ENCODE data around the gene BRD4. TPM values are rescaled to one million over a fixed set of nuclear protein-coding genes. Genes with fewer than 3 reads are reported as not detected.

Gene BRD4
- total and polyA plus RNA-seq, 10 of the 15 experiments (the other 5 are each of a cell fraction or from before 2014, with no cell fraction given) = 5.3 to 84.4 (median 11.8) TPM

DNA sequence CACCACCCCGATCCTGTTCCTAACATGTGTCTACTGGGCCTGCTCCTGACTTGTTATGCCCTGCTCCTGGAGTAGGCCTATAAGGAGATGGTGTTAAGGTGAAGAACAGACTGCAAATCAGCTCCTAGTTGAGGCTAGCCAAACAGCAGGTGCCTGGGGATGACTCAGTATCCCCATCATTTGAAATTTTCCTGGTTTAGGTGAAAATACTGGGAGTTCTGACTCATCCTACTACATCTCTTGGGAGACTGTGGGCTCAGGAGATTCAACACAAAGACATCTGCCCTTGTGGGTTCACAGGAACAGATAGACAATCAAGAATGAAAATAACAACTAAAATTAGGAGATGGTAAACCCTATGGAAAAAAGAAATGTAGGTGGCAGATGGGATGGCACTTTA is 41.2 kb downstream of the BRD4 start (continued):
- TF ChIP-seq, protein P1, sequence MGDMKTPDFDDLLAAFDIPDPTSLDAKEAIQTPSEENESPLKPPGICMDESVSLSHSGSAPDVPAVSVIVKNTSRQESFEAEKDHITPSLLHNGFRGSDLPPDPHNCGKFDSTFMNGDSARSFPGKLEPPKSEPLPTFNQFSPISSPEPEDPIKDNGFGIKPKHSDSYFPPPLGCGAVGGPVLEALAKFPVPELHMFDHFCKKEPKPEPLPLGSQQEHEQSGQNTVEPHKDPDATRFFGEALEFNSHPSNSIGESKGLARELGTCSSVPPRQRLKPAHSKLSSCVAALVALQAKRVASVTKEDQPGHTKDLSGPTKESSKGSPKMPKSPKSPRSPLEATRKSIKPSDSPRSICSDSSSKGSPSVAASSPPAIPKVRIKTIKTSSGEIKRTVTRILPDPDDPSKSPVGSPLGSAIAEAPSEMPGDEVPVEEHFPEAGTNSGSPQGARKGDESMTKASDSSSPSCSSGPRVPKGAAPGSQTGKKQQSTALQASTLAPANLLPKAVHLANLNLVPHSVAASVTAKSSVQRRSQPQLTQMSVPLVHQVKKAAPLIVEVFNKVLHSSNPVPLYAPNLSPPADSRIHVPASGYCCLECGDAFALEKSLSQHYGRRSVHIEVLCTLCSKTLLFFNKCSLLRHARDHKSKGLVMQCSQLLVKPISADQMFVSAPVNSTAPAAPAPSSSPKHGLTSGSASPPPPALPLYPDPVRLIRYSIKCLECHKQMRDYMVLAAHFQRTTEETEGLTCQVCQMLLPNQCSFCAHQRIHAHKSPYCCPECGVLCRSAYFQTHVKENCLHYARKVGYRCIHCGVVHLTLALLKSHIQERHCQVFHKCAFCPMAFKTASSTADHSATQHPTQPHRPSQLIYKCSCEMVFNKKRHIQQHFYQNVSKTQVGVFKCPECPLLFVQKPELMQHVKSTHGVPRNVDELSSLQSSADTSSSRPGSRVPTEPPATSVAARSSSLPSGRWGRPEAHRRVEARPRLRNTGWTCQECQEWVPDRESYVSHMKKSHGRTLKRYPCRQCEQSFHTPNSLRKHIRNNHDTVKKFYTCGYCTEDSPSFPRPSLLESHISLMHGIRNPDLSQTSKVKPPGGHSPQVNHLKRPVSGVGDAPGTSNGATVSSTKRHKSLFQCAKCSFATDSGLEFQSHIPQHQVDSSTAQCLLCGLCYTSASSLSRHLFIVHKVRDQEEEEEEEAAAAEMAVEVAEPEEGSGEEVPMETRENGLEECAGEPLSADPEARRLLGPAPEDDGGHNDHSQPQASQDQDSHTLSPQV (IDR thresholded peaks at IDR 0.05) = no peak

DNA sequence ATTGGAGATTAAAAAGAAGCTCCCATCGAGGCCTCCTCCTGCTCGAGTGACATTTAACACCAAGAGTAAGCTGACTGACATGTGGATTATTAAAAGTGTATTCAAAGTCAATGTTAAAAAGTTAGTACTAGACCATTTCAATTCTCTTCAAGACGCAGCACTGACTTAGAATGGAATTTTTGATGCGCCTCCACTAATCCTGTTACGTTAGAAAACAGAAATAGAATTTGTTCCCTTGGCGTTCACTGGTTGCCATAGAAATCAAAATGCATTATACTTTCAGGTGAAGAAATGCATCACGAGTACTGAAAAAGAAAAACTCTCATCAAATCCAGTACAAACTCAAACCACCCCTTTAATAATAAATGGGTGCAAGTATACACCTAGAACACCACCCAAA is 42.2 kb downstream of the BRD4 start:
- Histone ChIP-seq H2AFZ (ENCODE audit: control insufficient read depth, low read depth, low read length) (no peak overlapping the region), H3K4me1 (ENCODE audit: control insufficient read depth, insufficient read depth, low read length) (peaks cover 82% of the 10 kb centered on the region), H3K9ac (ENCODE audit: control insufficient read depth, insufficient read depth, low read length) (no peak overlapping the region), H3K27ac (ENCODE audit: control insufficient read depth, insufficient read depth) (no peak overlapping the region), H3K4me2 (ENCODE audit: control insufficient read depth, insufficient read depth) (peak overlapping the region; percentile 34; the same call in 1 of the 2 replicates), H3K4me3 (no peak overlapping the region), H3K9me3 (replicated peaks; ENCODE audit: control insufficient read depth, insufficient read depth, low read length) (no peaks in the 10 kb centered on the region), H3K79me2 (ENCODE audit: control insufficient read depth, insufficient read depth, low read length) (peaks cover 96% of the 10 kb centered on the region), H3K36me3 (ENCODE audit: control insufficient read depth in 2 of 2, insufficient read depth in 2 of 2, low read length in 1 of 2) (peaks cover 2 to 8% of the 10 kb centered on the region in 2 experiments; a peak in 2 of 4 replicates), H3K27me3 (replicated peaks in 1 of 2; ENCODE audit: control insufficient read depth in 2 of 2, insufficient read depth in 2 of 2, low read length in 1 of 2) (no peaks in the 10 kb centered on the region), H4K20me1 (ENCODE audit: control insufficient read depth, insufficient read depth) (peaks cover 17% of the 10 kb centered on the region)
- ATAC-seq = no peak
- TF ChIP-seq, protein P2, sequence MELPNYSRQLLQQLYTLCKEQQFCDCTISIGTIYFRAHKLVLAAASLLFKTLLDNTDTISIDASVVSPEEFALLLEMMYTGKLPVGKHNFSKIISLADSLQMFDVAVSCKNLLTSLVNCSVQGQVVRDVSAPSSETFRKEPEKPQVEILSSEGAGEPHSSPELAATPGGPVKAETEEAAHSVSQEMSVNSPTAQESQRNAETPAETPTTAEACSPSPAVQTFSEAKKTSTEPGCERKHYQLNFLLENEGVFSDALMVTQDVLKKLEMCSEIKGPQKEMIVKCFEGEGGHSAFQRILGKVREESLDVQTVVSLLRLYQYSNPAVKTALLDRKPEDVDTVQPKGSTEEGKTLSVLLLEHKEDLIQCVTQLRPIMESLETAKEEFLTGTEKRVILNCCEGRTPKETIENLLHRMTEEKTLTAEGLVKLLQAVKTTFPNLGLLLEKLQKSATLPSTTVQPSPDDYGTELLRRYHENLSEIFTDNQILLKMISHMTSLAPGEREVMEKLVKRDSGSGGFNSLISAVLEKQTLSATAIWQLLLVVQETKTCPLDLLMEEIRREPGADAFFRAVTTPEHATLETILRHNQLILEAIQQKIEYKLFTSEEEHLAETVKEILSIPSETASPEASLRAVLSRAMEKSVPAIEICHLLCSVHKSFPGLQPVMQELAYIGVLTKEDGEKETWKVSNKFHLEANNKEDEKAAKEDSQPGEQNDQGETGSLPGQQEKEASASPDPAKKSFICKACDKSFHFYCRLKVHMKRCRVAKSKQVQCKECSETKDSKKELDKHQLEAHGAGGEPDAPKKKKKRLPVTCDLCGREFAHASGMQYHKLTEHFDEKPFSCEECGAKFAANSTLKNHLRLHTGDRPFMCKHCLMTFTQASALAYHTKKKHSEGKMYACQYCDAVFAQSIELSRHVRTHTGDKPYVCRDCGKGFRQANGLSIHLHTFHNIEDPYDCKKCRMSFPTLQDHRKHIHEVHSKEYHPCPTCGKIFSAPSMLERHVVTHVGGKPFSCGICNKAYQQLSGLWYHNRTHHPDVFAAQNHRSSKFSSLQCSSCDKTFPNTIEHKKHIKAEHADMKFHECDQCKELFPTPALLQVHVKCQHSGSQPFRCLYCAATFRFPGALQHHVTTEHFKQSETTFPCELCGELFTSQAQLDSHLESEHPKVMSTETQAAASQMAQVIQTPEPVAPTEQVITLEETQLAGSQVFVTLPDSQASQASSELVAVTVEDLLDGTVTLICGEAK (IDR thresholded peaks at IDR 0.05; ENCODE audit: borderline replicate concordance) = no peak
- TF ChIP-seq EP300 (IDR thresholded peaks at IDR 0.05; ENCODE audit: borderline replicate concordance in 1 of 2, control insufficient read depth in 1 of 2, low read depth in 2 of 2, low read length in 2 of 2) (no peak), RFX5 (IDR thresholded peaks at IDR 0.05; ENCODE audit: low read depth, low read length) (no peak), ATF7 (IDR thresholded peaks at IDR 0.05; ENCODE audit: low read depth) (no peak), CBX5 (IDR thresholded peaks at IDR 0.05; ENCODE audit: low read depth) (no peak)
- TF ChIP-seq, protein P3, sequence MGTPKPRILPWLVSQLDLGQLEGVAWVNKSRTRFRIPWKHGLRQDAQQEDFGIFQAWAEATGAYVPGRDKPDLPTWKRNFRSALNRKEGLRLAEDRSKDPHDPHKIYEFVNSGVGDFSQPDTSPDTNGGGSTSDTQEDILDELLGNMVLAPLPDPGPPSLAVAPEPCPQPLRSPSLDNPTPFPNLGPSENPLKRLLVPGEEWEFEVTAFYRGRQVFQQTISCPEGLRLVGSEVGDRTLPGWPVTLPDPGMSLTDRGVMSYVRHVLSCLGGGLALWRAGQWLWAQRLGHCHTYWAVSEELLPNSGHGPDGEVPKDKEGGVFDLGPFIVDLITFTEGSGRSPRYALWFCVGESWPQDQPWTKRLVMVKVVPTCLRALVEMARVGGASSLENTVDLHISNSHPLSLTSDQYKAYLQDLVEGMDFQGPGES (IDR thresholded peaks at IDR 0.05) = no peak
- TF ChIP-seq, protein P4, sequence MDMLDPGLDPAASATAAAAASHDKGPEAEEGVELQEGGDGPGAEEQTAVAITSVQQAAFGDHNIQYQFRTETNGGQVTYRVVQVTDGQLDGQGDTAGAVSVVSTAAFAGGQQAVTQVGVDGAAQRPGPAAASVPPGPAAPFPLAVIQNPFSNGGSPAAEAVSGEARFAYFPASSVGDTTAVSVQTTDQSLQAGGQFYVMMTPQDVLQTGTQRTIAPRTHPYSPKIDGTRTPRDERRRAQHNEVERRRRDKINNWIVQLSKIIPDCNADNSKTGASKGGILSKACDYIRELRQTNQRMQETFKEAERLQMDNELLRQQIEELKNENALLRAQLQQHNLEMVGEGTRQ (IDR thresholded peaks at IDR 0.05; ENCODE audit: borderline replicate concordance, low read depth, low read length) = no peak
- POLR2A ChIA-PET = interaction anchor here (0.5 kb wide), 1 partner anchor 26 kb away, joined by 4 read pairs; no protein-coding TSS in a partner anchor
- RAD21 ChIA-PET (ENCODE audit: unreplicated experiment) = interaction anchor here (1.2 kb wide), 1 partner anchor 44 kb away, joined by 3 read pairs; no protein-coding TSS in a partner anchor
- DNase-seq (ENCODE audit: low read depth, low spot score) = no peak
- FAIRE-seq = no peak
- CTCF ChIA-PET = interaction anchor here (0.6 kb wide), 1 partner anchor 80 kb away, joined by 3 read pairs; no protein-coding TSS in a partner anchor
- in situ Hi-C loops (cut with MboI) = no loop called here
- BruUV-seq (replicated peaks) = no TSS peak
- SMC1A ChIA-PET (ENCODE audit: uncharacterized antibody, unreplicated experiment) = interaction anchor here (1.2 to 3.0 kb wide), 3 partner anchors 11 to 30 kb away, joined by 3 to 11 read pairs (median 4); no protein-coding TSS in a partner anchor
- intact Hi-C loops (cut with micrococcal nuclease; ENCODE audit: unreplicated experiment) = loop anchor here (5.0 kb wide), 1 partner anchor 42 kb away; the partner anchor contains the start of gene BRD4
- WGBS (ENCODE audit: insufficient coverage, insufficient replicate concordance, low lambda C conversion rate, missing lambda C conversion rate) = 82% methylated on average over 7 of the region's 7 CpGs
